Tibial artery (tissue), 4 donors: ENCODE results near the gene DCLRE1B.

ENCODE experiments used
- DNase-seq, 2 donors: peaks; one replicate each; pipeline ENCODE4 v3.0.0-alpha.2; 2019
- H3K27ac ChIP-seq, 2 donors: fragments of 200-600 bp; sonication (generic) in 1 of 2; 1 replicate in 1 of 2; 2 replicates in 1 of 2; pipeline ENCODE4 v1.5.1; 2018 to 2019; ENCODE audit warnings: mild to moderate bottlenecking in 1 of 2
- H3K27me3 ChIP-seq, 2 donors: fragments of 200-600 bp; sonication (generic) in 1 of 2; one replicate each; pipeline versions ENCODE4 v1.5.1 to v1.6.0; 2016 to 2019
- H3K36me3 ChIP-seq, 3 donors: fragments of 200-600 bp; sonication (generic) in 2 of 3; one replicate each; pipeline ENCODE4 v1.5.1; 2016 to 2019; ENCODE audit warnings: mild to moderate bottlenecking in 2 of 3
- H3K4me1 ChIP-seq, 4 donors: fragments of 200-600 bp; sonication (generic) in 2 of 4; 1 replicate in 3 of 4; 2 replicates in 1 of 4; pipeline ENCODE4 v1.5.1; 2016 to 2019
- H3K4me3 ChIP-seq, 2 donors: fragments of 200-600 bp; sonication (generic) in 1 of 2; 1 replicate in 1 of 2; 2 replicates in 1 of 2; pipeline ENCODE4 v1.5.1; 2018 to 2019; ENCODE audit warnings: mild to moderate bottlenecking in 2 of 2
- H3K9me3 ChIP-seq, 3 donors: fragments of 200-600 bp; sonication (generic) in 1 of 3; one replicate each; pipeline ENCODE4 v1.5.1; 2016 to 2019
- CTCF ChIP-seq, 2 experiments: fragments of 200-600 bp in 1 of 2; fragments of 450-650 bp in 1 of 2; IDR thresholded peaks; one replicate each; pipeline ENCODE4 v1.5.1; 2017 to 2019; ENCODE audit warnings: antibody characterized with exemption in 2 of 2, mild to moderate bottlenecking in 1 of 2, moderate library complexity in 1 of 2
- intact Hi-C: fragments of 100-400 bp; cut with DNase I; formaldehyde crosslinking; loops from one replicate; pipeline ENCODE4 v1.15.0; 2023; ENCODE audit warnings: low total_unique reads

Gene DCLRE1B

GRCh38 chr1:113940365-113941244 lies 35.5 kb downstream of the DCLRE1B start:
- H3K4me3 ChIP-seq = no peak overlapping the region
- no peak for TF ChIP-seq CTCF (IDR thresholded peaks at IDR 0.05)
- H3K9me3 ChIP-seq = no peaks in the 10 kb centered on the region
- H3K36me3 ChIP-seq = peaks cover 16 to 35% (median 22%) of the 10 kb centered on the region in 3 donors
- no peak overlapping the region for H3K27ac ChIP-seq
- intact Hi-C loops = no loop called here
- H3K27me3 ChIP-seq = no peaks in the 10 kb centered on the region
- H3K4me1 ChIP-seq = peaks cover 0 to 41% (median 3%) of the 10 kb centered on the region in 4 donors
- DNase-seq = no peak

- no peak overlapping the region for H3K27ac ChIP-seq
- intact Hi-C loops = no loop called here
- H3K27me3 ChIP-seq = no peaks in the 10 kb centered on the region
- no peak for TF ChIP-seq CTCF (IDR thresholded peaks at IDR 0.05)
- peaks cover 16 to 35% (median 22%) of the 10 kb centered on the region in 3 donors for H3K36me3 ChIP-seq
- DNase-seq = no peak
- H3K9me3 ChIP-seq = no peaks in the 10 kb centered on the region
- peaks cover 0 to 39% (median 3%) of the 10 kb centered on the region in 4 donors for H3K4me1 ChIP-seq
- H3K4me3 ChIP-seq = no peak overlapping the region
Observed at GRCh38 chr1:113941245-113941559, 36.1 kb downstream of the DCLRE1B start.

GRCh38 chr1:113942527-113942926 lies 37.4 kb downstream of the DCLRE1B start:
- intact Hi-C loops = no loop called here
- Histone ChIP-seq H3K27me3 (no peaks in the 10 kb centered on the region), H3K9me3 (no peaks in the 10 kb centered on the region), H3K36me3 (peaks cover 16 to 35% (median 22%) of the 10 kb centered on the region in 3 donors), H3K4me1 (peaks cover 0 to 42% (median 12%) of the 10 kb centered on the region in 4 donors), H3K4me3 (no peak overlapping the region), H3K27ac (no peak overlapping the region)
- no peak for TF ChIP-seq CTCF (IDR thresholded peaks at IDR 0.05)
- DNase-seq = no peak

- H3K4me1 ChIP-seq = peaks cover 0 to 44% (median 18%) of the 10 kb centered on the region in 4 donors
- intact Hi-C loops = no loop called here
Observed at GRCh38 chr1:113943028-113943811, 38.1 kb downstream of the DCLRE1B start.

GRCh38 chr1:113945329-113945728 lies 40.2 kb downstream of the DCLRE1B start:
- H3K4me3 ChIP-seq = no peak overlapping the region
- DNase-seq = no peak
- H3K27ac ChIP-seq = no peak overlapping the region
- peaks cover 16 to 34% (median 20%) of the 10 kb centered on the region in 3 donors for H3K36me3 ChIP-seq
- H3K27me3 ChIP-seq = no peaks in the 10 kb centered on the region
- peaks cover 0 to 44% (median 29%) of the 10 kb centered on the region in 4 donors for H3K4me1 ChIP-seq
- no peaks in the 10 kb centered on the region for H3K9me3 ChIP-seq
- no peak for TF ChIP-seq CTCF (IDR thresholded peaks at IDR 0.05)
- intact Hi-C loops = no loop called here

More at GRCh38 chr1:113943028-113943811, 38.1 kb downstream of the DCLRE1B start:
- no peak for DNase-seq
- Histone ChIP-seq H3K9me3 (no peaks in the 10 kb centered on the region), H3K27ac (no peak overlapping the region), H3K4me3 (no peak overlapping the region), H3K27me3 (no peaks in the 10 kb centered on the region), H3K36me3 (peaks cover 16 to 35% (median 22%) of the 10 kb centered on the region in 3 donors)
- TF ChIP-seq CTCF (IDR thresholded peaks at IDR 0.05) = no peak
